GM19395 (cell line): ENCODE measurements around the gene PCDHB7.
"Not testable (repeated sequence)": the region's sequence is repeated elsewhere in the genome, so short reads cannot be mapped to it uniquely, and the experiment has no call there.

Source experiments
- ATAC-seq: cut with Tn5 transposase; IDR thresholded peaks from one replicate; pipeline ENCODE4 v1.9.1; 2021; ENCODE audit warnings: mild to moderate bottlenecking, moderate library complexity; ENCODE audit not compliant: unreplicated experiment

Gene PCDHB7

GRCh38 chr5:141172381-141173204, at the start of gene PCDHB7:
Gene PCDHB7 (plus strand): TSS chr5:141172644. CDS start chr5:141172836, 192 bp downstream.
- no peak for ATAC-seq

GRCh38 chr5:141123396-141124135, 48.9 kb upstream of the PCDHB7 start:
- ATAC-seq, result not testable (repeated sequence)

- no peak for ATAC-seq
These were observed 45.1 kb upstream of the PCDHB7 start for GRCh38 chr5:141127305-141127704.

- no peak for ATAC-seq
These were observed 37.3 kb upstream of the PCDHB7 start, which contains the start of gene PCDHB5 for GRCh38 chr5:141135030-141135717. Gene PCDHB5 (plus strand): TSS chr5:141135206. CDS start chr5:141135435, 229 bp downstream.

- ATAC-seq, result no peak
These were observed 36.7 kb upstream of the PCDHB7 start for GRCh38 chr5:141135718-141136266.

GRCh38 chr5:141137346-141137745, 35.1 kb upstream of the PCDHB7 start:
- not testable (repeated sequence) for ATAC-seq

GRCh38 chr5:141149812-141150211, 22.6 kb upstream of the PCDHB7 start, which contains the start of gene PCDHB6:
Gene PCDHB6 (plus strand): TSS chr5:141150057. CDS start chr5:141150258, 201 bp downstream.
- ATAC-seq, result no peak

- ATAC-seq, result no peak
These were observed 22.0 kb upstream of the PCDHB7 start for GRCh38 chr5:141150224-141150992.

- ATAC-seq, result no peak
These were observed 21.5 kb upstream of the PCDHB7 start for GRCh38 chr5:141150993-141151325.

- not testable (repeated sequence) for ATAC-seq
These were observed 20.8 kb upstream of the PCDHB7 start for GRCh38 chr5:141151632-141152031.

- not testable (repeated sequence) for ATAC-seq
These were observed 20.3 kb upstream of the PCDHB7 start for GRCh38 chr5:141152096-141152495.

GRCh38 chr5:141155540-141156374, 16.7 kb upstream of the PCDHB7 start:
- ATAC-seq, result no peak

- ATAC-seq, result not testable (repeated sequence)
These were observed 15.1 kb upstream of the PCDHB7 start for GRCh38 chr5:141157356-141157755.

GRCh38 chr5:141157901-141158300, 14.5 kb upstream of the PCDHB7 start:
- ATAC-seq, result not testable (repeated sequence)

- not testable (repeated sequence) for ATAC-seq
These were observed 2.1 kb downstream of the PCDHB7 start for GRCh38 chr5:141174291-141175104.

- ATAC-seq, result no peak
These were observed 3.5 kb downstream of the PCDHB7 start for GRCh38 chr5:141175933-141176332.

GRCh38 chr5:141177577-141178191, 5.2 kb downstream of the PCDHB7 start, which contains the start of gene PCDHB8:
Gene PCDHB8 (plus strand): TSS chr5:141177790. CDS start chr5:141178035, 245 bp downstream.
- ATAC-seq, result not testable (repeated sequence)

- ATAC-seq, result not testable (repeated sequence)
These were observed 6.9 kb downstream of the PCDHB7 start for GRCh38 chr5:141179371-141179770.
